Hepatocyte (in vitro differentiated cells): Measurements from ENCODE around the gene PHACTR2. TPM values are rescaled to one million over a fixed set of nuclear protein-coding genes. Genes with fewer than 3 reads are reported as not detected.
"Not testable (repeated sequence)": the region's sequence is repeated elsewhere in the genome, so short reads cannot be mapped to it uniquely, and the experiment has no call there.

Experiments used
- DNase-seq: peaks from one replicate; pipeline ENCODE4 v3.0.0-alpha.2; 2016; ENCODE audit warnings: low spot score
- H2AFZ ChIP-seq: fragments of 200-600 bp; sonication (generic); 2 replicates; pipeline ENCODE4 v1.6.0; 2016; ENCODE audit warnings: antibody characterized with exemption, mild to moderate bottlenecking
- H3K27ac ChIP-seq: fragments of 200-600 bp; sonication (generic); 2 replicates; pipeline ENCODE4 v1.5.1; 2016; ENCODE audit warnings: mild to moderate bottlenecking
- H3K27me3 ChIP-seq: fragments of 200-600 bp; sonication (generic); 2 replicates; pipeline ENCODE4 v1.6.1; 2016
- H3K36me3 ChIP-seq: fragments of 200-600 bp; sonication (generic); replicated peaks from 2 replicates; pipeline ENCODE4 v1.5.1; 2016; ENCODE audit warnings: low read depth; ENCODE audit not compliant: insufficient read depth
- H3K4me1 ChIP-seq: fragments of 200-600 bp; sonication (generic); 2 replicates; pipeline ENCODE4 v1.5.1; 2016; ENCODE audit warnings: mild to moderate bottlenecking, moderate library complexity; ENCODE audit not compliant: insufficient read depth
- H3K4me2 ChIP-seq: fragments of 200-600 bp; sonication (generic); 2 replicates; pipeline ENCODE4 v1.6.0; 2016
- H3K4me3 ChIP-seq: fragments of 200-600 bp; sonication (generic); 2 replicates; pipeline ENCODE4 v1.5.1; 2016; ENCODE audit warnings: mild to moderate bottlenecking
- H3K79me2 ChIP-seq: fragments of 200-600 bp; sonication (generic); 2 replicates; pipeline ENCODE4 v1.6.0; 2017; ENCODE audit warnings: mild to moderate bottlenecking
- H3K9me2 ChIP-seq: fragments of 200-600 bp; sonication (generic); replicated peaks from 2 replicates; pipeline ENCODE4 v1.6.0; 2017; ENCODE audit warnings: mild to moderate bottlenecking; ENCODE audit not compliant: insufficient read depth
- H3K9me3 ChIP-seq: fragments of 200-600 bp; sonication (generic); 2 replicates; pipeline ENCODE4 v1.5.1; 2016; ENCODE audit warnings: low read depth, mild to moderate bottlenecking
- H4K20me1 ChIP-seq: fragments of 200-600 bp; sonication (generic); 2 replicates; pipeline ENCODE4 v1.6.0; 2016; ENCODE audit warnings: mild to moderate bottlenecking; ENCODE audit not compliant: insufficient read depth, poor library complexity, severe bottlenecking
- EZH2 ChIP-seq: fragments of 200-600 bp; sonication (generic); IDR thresholded peaks from 2 replicates; pipeline ENCODE4 v1.6.1; 2016; ENCODE audit warnings: antibody characterized with exemption, mild to moderate bottlenecking, borderline replicate concordance
- EZH2phosphoT487 ChIP-seq: fragments of 200-600 bp; sonication (generic); IDR thresholded peaks from one replicate; pipeline ENCODE4 v1.6.1; 2018; ENCODE audit warnings: antibody characterized with exemption, mild to moderate bottlenecking, low read depth, moderate library complexity; ENCODE audit not compliant: unreplicated experiment, severe bottlenecking
- WGBS: methylation state at CpG from one replicate; pipeline ENCODE4 v1.1.6; 2016; ENCODE audit warnings: low lambda C conversion rate; ENCODE audit errors: missing lambda C conversion rate; 5-methylcytosine and 5-hydroxymethylcytosine counted together
- polyA plus RNA-seq: library from polyadenylated mRNA; unstranded; fragments of >200 nt; fragmentation: Nextera tagmentation; extraction: Ambion mirVana; gene quantifications from 2 replicates; pipeline ENCODE4 v1.2.1, GENCODE V29; 2016
- total RNA-seq: library from RNA; depleted of rRNA; stranded (reverse); fragments of >200 nt; gene quantifications from 2 replicates; pipeline ENCODE4 v1.2.3, GENCODE V29; 2014
- TF ChIP-seq, protein P1 (sequence below): fragments of 200-600 bp; sonication (generic); IDR thresholded peaks from 2 replicates; pipeline ENCODE4 v1.5.1; 2016; ENCODE audit warnings: antibody characterized with exemption, mild to moderate bottlenecking; ENCODE audit not compliant: poor library complexity

The PHACTR2 gene
- total and polyA plus RNA-seq, 2 experiments from 2014 or later: 86.6 to 111 TPM

DNA sequence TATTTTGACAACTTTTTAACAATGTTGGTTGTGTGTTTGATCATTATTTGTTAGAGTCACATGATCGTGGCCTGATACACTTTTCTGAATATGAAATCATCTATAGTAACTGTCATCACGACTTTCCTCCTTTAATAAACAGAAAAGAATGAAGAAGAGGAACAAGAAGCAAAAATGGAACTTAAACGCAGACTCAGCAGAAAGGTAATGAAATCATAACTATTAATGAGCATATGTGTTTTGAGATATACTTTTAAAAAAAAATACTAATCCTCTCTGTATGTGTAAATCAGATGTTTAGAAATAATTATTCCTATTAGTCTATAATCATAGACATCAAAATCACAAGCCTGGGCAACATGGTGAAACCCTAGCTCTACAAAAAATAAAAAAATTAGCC, 105.3 kb downstream of the PHACTR2 start:
- DNase-seq: no peak
- 93% methylated on average over 3 of the region's 3 CpGs for WGBS

DNA sequence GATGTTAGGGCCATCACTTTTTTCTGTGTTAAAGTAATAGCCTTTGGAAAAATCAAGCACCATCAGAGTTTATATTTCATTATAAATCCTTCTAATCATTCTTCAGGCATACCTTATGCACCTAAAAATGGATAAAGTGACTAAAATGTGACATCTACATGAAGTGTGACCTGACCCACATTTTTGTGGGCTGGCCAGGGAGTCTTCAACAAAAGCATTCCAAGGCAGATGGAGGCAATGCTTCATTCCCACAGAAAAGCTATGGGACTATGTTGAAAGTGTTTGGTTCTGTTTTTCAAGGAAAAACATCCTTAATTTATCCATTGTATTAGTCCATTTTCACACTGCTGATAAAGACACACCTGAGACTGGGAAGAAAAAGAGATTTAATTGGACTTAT, 106.6 kb downstream of the PHACTR2 start:
- Histone ChIP-seq H3K79me2 (no peaks in the 10 kb centered on the region), H3K4me2 (no peak overlapping the region), H3K27me3 (no peaks in the 10 kb centered on the region), H3K4me3 (no peak overlapping the region), H2AFZ (no peak overlapping the region), H4K20me1 (no peaks in the 10 kb centered on the region), H3K27ac (no peak overlapping the region), H3K9me2 (no peaks in the 10 kb centered on the region), H3K36me3 (peaks cover 4% of the 10 kb centered on the region), H3K9me3 (peaks cover 5% of the 10 kb centered on the region), H3K4me1 (no peaks in the 10 kb centered on the region)
- DNase-seq: no peak
- TF ChIP-seq EZH2: no peak
- TF ChIP-seq EZH2phosphoT487: no peak
- TF ChIP-seq, protein P1, sequence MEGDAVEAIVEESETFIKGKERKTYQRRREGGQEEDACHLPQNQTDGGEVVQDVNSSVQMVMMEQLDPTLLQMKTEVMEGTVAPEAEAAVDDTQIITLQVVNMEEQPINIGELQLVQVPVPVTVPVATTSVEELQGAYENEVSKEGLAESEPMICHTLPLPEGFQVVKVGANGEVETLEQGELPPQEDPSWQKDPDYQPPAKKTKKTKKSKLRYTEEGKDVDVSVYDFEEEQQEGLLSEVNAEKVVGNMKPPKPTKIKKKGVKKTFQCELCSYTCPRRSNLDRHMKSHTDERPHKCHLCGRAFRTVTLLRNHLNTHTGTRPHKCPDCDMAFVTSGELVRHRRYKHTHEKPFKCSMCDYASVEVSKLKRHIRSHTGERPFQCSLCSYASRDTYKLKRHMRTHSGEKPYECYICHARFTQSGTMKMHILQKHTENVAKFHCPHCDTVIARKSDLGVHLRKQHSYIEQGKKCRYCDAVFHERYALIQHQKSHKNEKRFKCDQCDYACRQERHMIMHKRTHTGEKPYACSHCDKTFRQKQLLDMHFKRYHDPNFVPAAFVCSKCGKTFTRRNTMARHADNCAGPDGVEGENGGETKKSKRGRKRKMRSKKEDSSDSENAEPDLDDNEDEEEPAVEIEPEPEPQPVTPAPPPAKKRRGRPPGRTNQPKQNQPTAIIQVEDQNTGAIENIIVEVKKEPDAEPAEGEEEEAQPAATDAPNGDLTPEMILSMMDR: no peak

More for the DNA sequence above, 105.3 kb downstream of the PHACTR2 start:
- peaks cover 5% of the 10 kb centered on the region for H3K9me3 ChIP-seq
- H3K4me1 ChIP-seq: no peaks in the 10 kb centered on the region
- no peaks in the 10 kb centered on the region for H3K27me3 ChIP-seq
- no peak overlapping the region for H3K4me3 ChIP-seq
- peaks cover 4% of the 10 kb centered on the region for H3K36me3 ChIP-seq
- no peaks in the 10 kb centered on the region for H4K20me1 ChIP-seq
- TF ChIP-seq EZH2phosphoT487: no peak
- TF ChIP-seq EZH2: no peak
- TF ChIP-seq, protein P1: no peak
- no peak overlapping the region for H2AFZ ChIP-seq
- H3K4me2 ChIP-seq: no peak overlapping the region
- H3K27ac ChIP-seq: no peak overlapping the region
- no peaks in the 10 kb centered on the region for H3K9me2 ChIP-seq
- H3K79me2 ChIP-seq: no peaks in the 10 kb centered on the region

DNA sequence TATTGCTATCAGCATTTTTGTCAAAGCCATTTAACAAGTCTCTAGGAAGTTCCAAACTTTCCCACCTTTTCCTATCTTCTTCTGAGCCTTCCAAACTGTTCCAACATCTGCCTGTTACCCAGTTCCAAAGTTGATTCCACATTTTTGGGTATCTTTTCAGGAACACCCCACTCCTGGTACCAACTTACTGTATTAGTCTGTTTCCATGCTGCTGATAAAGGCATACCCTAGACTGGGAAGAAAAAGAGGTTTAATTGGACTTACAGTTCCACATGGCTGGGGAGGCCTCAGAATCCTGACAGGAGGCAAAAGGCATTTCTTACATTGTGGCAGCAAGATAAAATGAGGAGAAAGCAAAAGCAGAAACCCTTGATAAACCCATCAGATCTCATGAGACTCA, 108.6 kb downstream of the PHACTR2 start:
- not testable (repeated sequence) for H3K4me3 ChIP-seq, H3K27ac ChIP-seq, H3K36me3 ChIP-seq

DNA sequence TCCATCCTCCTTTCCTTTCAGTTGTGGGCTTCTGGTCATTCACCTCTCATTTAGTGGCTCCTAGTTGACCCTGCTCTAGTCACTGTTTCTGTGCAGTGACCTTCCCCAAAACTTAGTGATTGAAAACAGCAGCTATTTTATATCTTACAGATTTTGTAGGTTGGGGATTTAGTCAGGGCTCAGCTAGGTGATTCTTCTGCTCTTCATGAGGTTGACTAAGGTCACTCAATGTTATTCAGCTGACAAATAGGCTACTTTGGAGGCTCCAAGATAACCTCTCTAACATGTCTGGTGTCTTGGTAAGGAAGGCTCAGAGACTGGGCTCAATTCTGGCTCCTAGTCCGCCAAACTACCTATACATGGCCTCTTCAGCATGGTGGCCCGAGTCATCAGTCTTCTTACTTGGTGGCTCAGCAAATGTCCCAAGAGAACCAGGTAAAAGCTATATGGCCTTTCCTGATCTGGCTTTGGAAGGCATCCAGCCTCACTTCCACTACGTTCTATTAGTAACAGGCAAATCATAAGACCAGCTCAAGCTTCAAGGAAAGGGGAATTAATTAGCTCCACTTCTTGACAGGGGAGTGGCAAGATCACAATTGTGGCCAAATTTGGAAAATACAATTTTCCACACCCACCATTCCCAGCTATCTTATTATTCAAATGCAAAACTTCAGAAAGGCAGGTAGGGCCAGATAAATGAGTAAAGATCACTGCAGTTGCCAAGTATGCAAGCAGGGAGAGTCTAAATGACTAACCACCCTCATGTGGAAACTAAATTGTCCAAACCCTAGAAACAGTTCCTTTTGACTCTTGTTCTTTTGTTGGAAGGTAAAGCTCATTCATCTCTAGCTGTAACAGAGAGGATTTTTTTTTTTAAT, 114.9 kb downstream of the PHACTR2 start:
- TF ChIP-seq, protein P1: no peak
- H3K27me3 ChIP-seq: no peaks in the 10 kb centered on the region
- no peak overlapping the region for H2AFZ ChIP-seq
- 84% methylated on average over 3 of the region's 3 CpGs for WGBS
- H3K4me3 ChIP-seq: no peak overlapping the region
- no peaks in the 10 kb centered on the region for H4K20me1 ChIP-seq
- H3K4me2 ChIP-seq: no peak overlapping the region
- H3K36me3 ChIP-seq: peaks cover 7% of the 10 kb centered on the region
- H3K9me3 ChIP-seq: no peaks in the 10 kb centered on the region
- peaks cover 2% of the 10 kb centered on the region for H3K9me2 ChIP-seq
- DNase-seq: no peak
- H3K4me1 ChIP-seq: no peaks in the 10 kb centered on the region
- peaks cover 18% of the 10 kb centered on the region for H3K79me2 ChIP-seq
- no peak overlapping the region for H3K27ac ChIP-seq

More for the DNA sequence above, 108.6 kb downstream of the PHACTR2 start:
- not testable (repeated sequence) for H3K4me2 ChIP-seq, H3K79me2 ChIP-seq, H3K27me3 ChIP-seq, H3K9me3 ChIP-seq, H4K20me1 ChIP-seq, DNase-seq, H3K4me1 ChIP-seq, H3K9me2 ChIP-seq, H2AFZ ChIP-seq
